Heart right ventricle (tissue), 16 donors: ENCODE results near the gene STK39. TPM values are rescaled to one million over a fixed set of nuclear protein-coding genes. Genes with fewer than 3 reads are reported as not detected.

Experiments used
- ATAC-seq, 8 donors: fragments of 200-7000 bp; cut with Tn5 transposase; one replicate each; pipeline ENCODE4 v1.9.1; 2020; ENCODE audit warnings: mild to moderate bottlenecking in 8 of 8, moderate library complexity in 8 of 8, moderate number of reproducible peaks in 1 of 8
- DNase-seq, 2 donors: peaks; one replicate each; pipeline ENCODE4 v3.0.0-alpha.2; 2020
- H3K27ac ChIP-seq, 10 donors: fragments of 200-600 bp; sonication (generic) in 2 of 10; one replicate each; pipeline versions ENCODE4 v1.5.0 to v1.8.0; 2020 to 2022; ENCODE audit warnings: mild to moderate bottlenecking in 3 of 10
- H3K27me3 ChIP-seq, 7 donors: fragments of 200-600 bp; one replicate each; pipeline ENCODE4 v1.8.0; 2021 to 2022; ENCODE audit warnings: mild to moderate bottlenecking in 2 of 7
- H3K36me3 ChIP-seq, 9 donors: fragments of 200-600 bp; sonication (generic) in 1 of 9; one replicate each; pipeline versions ENCODE4 v1.5.0 to v1.8.0; 2020 to 2022; ENCODE audit warnings: mild to moderate bottlenecking in 2 of 9
- H3K4me1 ChIP-seq, 9 donors: fragments of 200-600 bp; sonication (generic) in 1 of 9; one replicate each; pipeline versions ENCODE4 v1.5.0 to v1.8.0; 2020 to 2022; ENCODE audit warnings: mild to moderate bottlenecking in 4 of 9
- H3K4me3 ChIP-seq, 10 donors: fragments of 200-600 bp; sonication (generic) in 2 of 10; one replicate each; pipeline versions ENCODE4 v1.5.0 to v1.8.0; 2020 to 2022; ENCODE audit warnings: mild to moderate bottlenecking in 7 of 10, moderate library complexity in 2 of 10
- H3K9me3 ChIP-seq, 11 donors: fragments of 200-600 bp in 10 of 11; sonication (generic) in 2 of 11; one replicate each; pipeline versions ENCODE4 v1.5.0 to v1.8.0; 2013 to 2022; ENCODE audit warnings: mild to moderate bottlenecking in 2 of 11, control low read depth in 1 of 11, moderate library complexity in 1 of 11
- WGBS, 2 donors: extraction: QIAGEN DNeasy Blood & Tissue Kit; methylation state at CpG; one replicate each; pipeline ENCODE4 v1.1.7; 2013; ENCODE audit warnings: inconsistent platforms in 1 of 2; 5-methylcytosine and 5-hydroxymethylcytosine counted together
- intact Hi-C, 10 donors: fragments of 100-400 bp; cut with DNase I; formaldehyde crosslinking; loops; one replicate each; pipeline versions ENCODE4 v1.11.1 to v1.14.2; 2022
- polyA plus RNA-seq, 2 donors: library from polyadenylated mRNA; stranded (reverse); fragments of 200-250 nt; gene quantifications; one replicate each; pipeline ENCODE4 v1.2.3, GENCODE V29; 2013
- total RNA-seq, 10 donors: library from RNA; stranded (reverse); fragmentation: NEBNext Ultra II Directional in 3 of 10; extraction: Animal tissue kit (Norgen Biotek cat#: 25700) in 3 of 10; gene quantifications; one replicate each; pipeline versions ENCODE4 v1.2.1 to v1.2.4, GENCODE V29; 2021 to 2023
- TF ChIP-seq, protein P1 (sequence below), 9 donors: fragments of 200-600 bp; sonication (generic) in 2 of 9; IDR thresholded peaks; one replicate each; pipeline versions ENCODE4 v1.5.0 to v1.8.0; 2021 to 2022; ENCODE audit warnings: antibody characterized with exemption in 9 of 9, mild to moderate bottlenecking in 5 of 9, moderate library complexity in 1 of 9
- donor health status: Arrhythmogenic right ventricular cardiomyopathy.
- donor health status: ischemic (EF 13 %, LVEDD 7.1; RV severe dilation, severe dysfunction).
- donor health status: healthy with polysubstance abuse.
- donor health status: DM: no; HTN: yes; CAD: no.
- donor health status: DM: no; HTN: no; CAD: no.
- donor health status: ischemic (EF 25% LVEDD 6.9; RV normal size, moderate dysfunction).
- donor health status: ischemic (EF 25% LVEDD 5.7; RV mildly dilated, moderate dysfunction).
- donor health status: healthy.
- donor health status: DM: yes; HTN: yes; CAD: no.
- donor health status: Ischemic cardiomyopathy.
- donor health status: ischemic (EF 35%, LVEDD 5.7; RV mildly dilated, moderate dysfunction).
- donor health status: nonischemic (EF 11% LVEDD 7.7; RV severe dilation, severe dysfunction).
- donor health status: DM: yes; HTN: yes; CAD: no.
- donor health status: PGD.
- donor health status: ischemic (EF 29% LVEDD 5.4; RV normal size, mild dysfunction).
- donor health status: nonischemic (EF 23%, LVEDD 6.1; RV moderate dilation, normal function).

STK39 gene
- total and polyA plus RNA-seq, 12 donors, result 15.2 to 35.5 (median 19.6) TPM

DNA sequence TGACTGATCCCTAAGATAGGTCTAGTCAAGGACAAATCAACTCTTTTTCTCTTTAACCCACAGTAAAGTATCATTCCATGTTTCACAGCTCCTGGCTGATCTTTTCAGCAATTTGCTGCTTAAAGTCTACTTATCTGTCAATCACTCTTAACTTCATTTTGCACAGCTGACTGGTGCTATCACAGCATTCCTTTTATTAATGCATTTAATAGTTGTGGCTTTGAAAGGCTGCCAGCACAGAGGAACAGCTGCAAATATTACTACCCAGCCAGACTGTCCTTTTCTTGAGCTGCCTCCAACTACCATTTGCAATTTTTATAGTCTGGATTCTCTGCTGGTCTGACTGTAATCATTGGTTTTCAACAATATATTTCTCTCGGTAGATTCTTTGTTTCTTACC lies 303.5 kb downstream of the STK39 start:
- Histone ChIP-seq H3K36me3 (no peaks in the 10 kb centered on the region), H3K4me1 (peaks cover 0 to 17% (median 0%) of the 10 kb centered on the region in 9 donors), H3K27me3 (no peaks in the 10 kb centered on the region), H3K4me3 (no peak overlapping the region), H3K9me3 (no peaks in the 10 kb centered on the region), H3K27ac (no peak overlapping the region)
- ATAC-seq, result no peak
- DNase-seq, result no peak
- TF ChIP-seq, protein P1, sequence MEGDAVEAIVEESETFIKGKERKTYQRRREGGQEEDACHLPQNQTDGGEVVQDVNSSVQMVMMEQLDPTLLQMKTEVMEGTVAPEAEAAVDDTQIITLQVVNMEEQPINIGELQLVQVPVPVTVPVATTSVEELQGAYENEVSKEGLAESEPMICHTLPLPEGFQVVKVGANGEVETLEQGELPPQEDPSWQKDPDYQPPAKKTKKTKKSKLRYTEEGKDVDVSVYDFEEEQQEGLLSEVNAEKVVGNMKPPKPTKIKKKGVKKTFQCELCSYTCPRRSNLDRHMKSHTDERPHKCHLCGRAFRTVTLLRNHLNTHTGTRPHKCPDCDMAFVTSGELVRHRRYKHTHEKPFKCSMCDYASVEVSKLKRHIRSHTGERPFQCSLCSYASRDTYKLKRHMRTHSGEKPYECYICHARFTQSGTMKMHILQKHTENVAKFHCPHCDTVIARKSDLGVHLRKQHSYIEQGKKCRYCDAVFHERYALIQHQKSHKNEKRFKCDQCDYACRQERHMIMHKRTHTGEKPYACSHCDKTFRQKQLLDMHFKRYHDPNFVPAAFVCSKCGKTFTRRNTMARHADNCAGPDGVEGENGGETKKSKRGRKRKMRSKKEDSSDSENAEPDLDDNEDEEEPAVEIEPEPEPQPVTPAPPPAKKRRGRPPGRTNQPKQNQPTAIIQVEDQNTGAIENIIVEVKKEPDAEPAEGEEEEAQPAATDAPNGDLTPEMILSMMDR (IDR thresholded peaks at IDR 0.05), result no peak
- intact Hi-C loops, result no loop called here
- WGBS, 2 donors, result 74 to 78% methylated on average over 1 of the region's 1 CpG

- intact Hi-C loops, result no loop called here
- Histone ChIP-seq H3K4me3 (no peak overlapping the region), H3K27ac (no peak overlapping the region), H3K27me3 (no peaks in the 10 kb centered on the region), H3K9me3 (no peaks in the 10 kb centered on the region), H3K36me3 (no peaks in the 10 kb centered on the region), H3K4me1 (peaks cover 0 to 17% (median 0%) of the 10 kb centered on the region in 9 donors)
- TF ChIP-seq, protein P1 (IDR thresholded peaks at IDR 0.05), result no peak
- 90 to 91% methylated on average over 1 of the region's 1 CpG for WGBS, 2 donors
- DNase-seq, result no peak
- no peak for ATAC-seq
Measured at GRCh38 chr2:167943368-167943767, 304.0 kb downstream of the STK39 start.

- ATAC-seq (no peak), DNase-seq (no peak)
- intact Hi-C loops, result no loop called here
- WGBS, 2 donors, result 71 to 78% methylated on average over 3 of the region's 3 CpGs
- TF ChIP-seq, protein P1 (IDR thresholded peaks at IDR 0.05), result no peak
- Histone ChIP-seq H3K27me3 (no peaks in the 10 kb centered on the region), H3K4me1 (peaks cover 0 to 17% (median 0%) of the 10 kb centered on the region in 9 donors), H3K27ac (no peak overlapping the region), H3K36me3 (no peaks in the 10 kb centered on the region), H3K9me3 (no peaks in the 10 kb centered on the region), H3K4me3 (no peak overlapping the region)
Measured at GRCh38 chr2:167942366-167943081, 304.9 kb downstream of the STK39 start.

DNA sequence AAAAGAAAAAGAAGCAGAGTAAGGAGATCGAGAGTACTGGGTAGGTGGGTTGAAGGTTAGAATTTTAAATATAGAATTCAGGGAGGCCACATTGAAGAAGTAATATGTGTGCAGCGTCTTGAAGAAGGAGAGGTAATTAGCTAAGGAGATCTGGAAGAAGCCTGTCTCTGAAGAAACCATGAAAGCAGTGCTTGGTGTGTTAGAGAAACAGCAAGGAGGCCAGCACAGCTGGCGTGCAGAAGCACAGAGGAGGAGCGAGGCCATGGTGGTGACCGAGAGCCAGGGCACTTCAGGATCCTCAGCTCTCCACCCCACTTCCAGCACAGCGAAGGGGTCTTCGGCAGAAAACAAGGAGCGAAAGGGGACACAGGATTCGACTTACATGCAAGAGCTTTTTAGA lies 305.8 kb downstream of the STK39 start:
- TF ChIP-seq, protein P1 (IDR thresholded peaks at IDR 0.05), result no peak
- intact Hi-C loops, result no loop called here
- WGBS, 2 donors, result 93% methylated on average over 9 of the region's 9 CpGs
- ATAC-seq (no peak), DNase-seq (no peak)
- H3K36me3 ChIP-seq, result no peaks in the 10 kb centered on the region
- H3K4me3 ChIP-seq, result no peak overlapping the region
- H3K9me3 ChIP-seq, result no peaks in the 10 kb centered on the region
- peaks cover 0 to 17% (median 0%) of the 10 kb centered on the region in 9 donors for H3K4me1 ChIP-seq
- no peak overlapping the region for H3K27ac ChIP-seq
- no peaks in the 10 kb centered on the region for H3K27me3 ChIP-seq
